Measurements from ENCODE around the gene RBM6. TPM values are rescaled to one million over a fixed set of nuclear protein-coding genes. Genes with fewer than 3 reads are reported as not detected.

RBM6 gene
- total and polyA plus RNA-seq, 9 of the 15 experiments (the other 6 are each of a cell fraction or from before 2014, with no cell fraction given): 19.9 to 82.2 (median 57.8) TPM

DNA sequence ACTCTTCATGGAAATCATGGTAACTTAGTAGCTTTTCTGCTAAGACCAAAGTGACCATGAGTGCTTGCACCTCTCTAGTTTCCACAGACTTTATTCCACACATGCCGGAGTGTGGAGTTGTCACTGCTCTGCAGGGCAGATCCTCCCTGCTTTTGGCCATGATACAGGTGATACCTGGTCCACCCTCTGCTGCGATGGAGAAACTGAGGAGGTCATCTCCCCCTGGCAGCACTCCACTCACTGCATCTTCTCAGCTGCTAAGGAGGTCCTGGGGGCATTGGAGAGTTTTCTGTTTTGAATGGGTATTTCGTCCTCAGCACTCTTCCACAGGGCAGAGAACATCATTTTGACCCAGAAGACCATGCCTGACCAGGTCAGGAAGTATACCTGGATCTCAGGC is 179.8 kb downstream of the RBM6 start:
- TF ChIP-seq POLR3G (IDR thresholded peaks at IDR 0.05; ENCODE audit: extremely low read depth, insufficient read length, insufficient replicate concordance): no peak
- TF ChIP-seq, protein P1, sequence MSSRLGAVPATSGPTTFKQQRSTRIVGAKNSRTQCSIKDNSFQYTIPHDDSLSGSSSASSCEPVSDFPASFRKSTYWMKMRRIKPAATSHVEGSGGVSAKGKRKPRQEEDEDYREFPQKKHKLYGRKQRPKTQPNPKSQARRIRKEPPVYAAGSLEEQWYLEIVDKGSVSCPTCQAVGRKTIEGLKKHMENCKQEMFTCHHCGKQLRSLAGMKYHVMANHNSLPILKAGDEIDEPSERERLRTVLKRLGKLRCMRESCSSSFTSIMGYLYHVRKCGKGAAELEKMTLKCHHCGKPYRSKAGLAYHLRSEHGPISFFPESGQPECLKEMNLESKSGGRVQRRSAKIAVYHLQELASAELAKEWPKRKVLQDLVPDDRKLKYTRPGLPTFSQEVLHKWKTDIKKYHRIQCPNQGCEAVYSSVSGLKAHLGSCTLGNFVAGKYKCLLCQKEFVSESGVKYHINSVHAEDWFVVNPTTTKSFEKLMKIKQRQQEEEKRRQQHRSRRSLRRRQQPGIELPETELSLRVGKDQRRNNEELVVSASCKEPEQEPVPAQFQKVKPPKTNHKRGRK (tag; IDR thresholded peaks at IDR 0.05): no peak
- TF ChIP-seq TOE1 (IDR thresholded peaks at IDR 0.05; ENCODE audit: borderline replicate concordance): no peak
- TF ChIP-seq TOE1 (CRISPR knock-in tag; IDR thresholded peaks at IDR 0.05; ENCODE audit: borderline replicate concordance, low read depth): no peak
- no peak for TF ChIP-seq TCFL5 (CRISPR knock-in tag; conservative IDR thresholded peaks at IDR 0.05)
- TF ChIP-seq ZNF436 (CRISPR knock-in tag; IDR thresholded peaks at IDR 0.05): no peak
- TF ChIP-seq PPARD (CRISPR knock-in tag; IDR thresholded peaks at IDR 0.05): no peak
- no peak for TF ChIP-seq KAT7 (CRISPR knock-in tag; IDR thresholded peaks at IDR 0.05; ENCODE audit: borderline replicate concordance)
- TF ChIP-seq MIER1 (IDR thresholded peaks at IDR 0.05; ENCODE audit: low read depth): no peak
- no peak for TF ChIP-seq SOX6 (IDR thresholded peaks at IDR 0.05)
- TF ChIP-seq, protein P2, sequence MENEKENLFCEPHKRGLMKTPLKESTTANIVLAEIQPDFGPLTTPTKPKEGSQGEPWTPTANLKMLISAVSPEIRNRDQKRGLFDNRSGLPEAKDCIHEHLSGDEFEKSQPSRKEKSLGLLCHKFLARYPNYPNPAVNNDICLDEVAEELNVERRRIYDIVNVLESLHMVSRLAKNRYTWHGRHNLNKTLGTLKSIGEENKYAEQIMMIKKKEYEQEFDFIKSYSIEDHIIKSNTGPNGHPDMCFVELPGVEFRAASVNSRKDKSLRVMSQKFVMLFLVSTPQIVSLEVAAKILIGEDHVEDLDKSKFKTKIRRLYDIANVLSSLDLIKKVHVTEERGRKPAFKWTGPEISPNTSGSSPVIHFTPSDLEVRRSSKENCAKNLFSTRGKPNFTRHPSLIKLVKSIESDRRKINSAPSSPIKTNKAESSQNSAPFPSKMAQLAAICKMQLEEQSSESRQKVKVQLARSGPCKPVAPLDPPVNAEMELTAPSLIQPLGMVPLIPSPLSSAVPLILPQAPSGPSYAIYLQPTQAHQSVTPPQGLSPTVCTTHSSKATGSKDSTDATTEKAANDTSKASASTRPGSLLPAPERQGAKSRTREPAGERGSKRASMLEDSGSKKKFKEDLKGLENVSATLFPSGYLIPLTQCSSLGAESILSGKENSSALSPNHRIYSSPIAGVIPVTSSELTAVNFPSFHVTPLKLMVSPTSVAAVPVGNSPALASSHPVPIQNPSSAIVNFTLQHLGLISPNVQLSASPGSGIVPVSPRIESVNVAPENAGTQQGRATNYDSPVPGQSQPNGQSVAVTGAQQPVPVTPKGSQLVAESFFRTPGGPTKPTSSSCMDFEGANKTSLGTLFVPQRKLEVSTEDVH (IDR thresholded peaks at IDR 0.05; ENCODE audit: low read depth, partially characterized antibody): no peak
- Histone ChIP-seq H3K36me3 (ENCODE audit: control insufficient read depth, insufficient read depth, low read length) (peaks cover 56% of the 10 kb centered on the region), H3K4me2 (ENCODE audit: insufficient read depth, low read length) (no peak overlapping the region), H3K9me3 (replicated peaks; ENCODE audit: control insufficient read depth, insufficient read depth, low read depth, low read length) (no peaks in the 10 kb centered on the region), H2AFZ (ENCODE audit: low read depth, low read length) (no peak overlapping the region), H4K20me1 (replicated peaks; ENCODE audit: control insufficient read depth, insufficient read depth, low read length) (peaks cover 12% of the 10 kb centered on the region), H3K27me3 (ENCODE audit: control insufficient read depth in 2 of 2, insufficient read depth in 2 of 2, low read length in 2 of 2) (no peaks in the 10 kb centered on the region), H3K4me3 (no peak overlapping the region), H3K27ac (ENCODE audit: extremely low read depth, low read depth, low read length) (no peak overlapping the region), H3K9me1 (ENCODE audit: control insufficient read depth, insufficient read depth, low read length) (no peaks in the 10 kb centered on the region), H3K79me2 (ENCODE audit: control insufficient read depth, insufficient read depth, low read length) (no peaks in the 10 kb centered on the region), H3K9ac (ENCODE audit: insufficient read depth in 1 of 2, low read depth in 2 of 2, low read length in 2 of 2) (no peak overlapping the region), H3K4me1 (replicated peaks in 1 of 2; ENCODE audit: control insufficient read depth in 2 of 2, insufficient read depth in 2 of 2, low read length in 2 of 2) (peaks cover 0 to under 1% of the 10 kb centered on the region in 2 experiments; a peak in 1 of 5 replicates)
- POLR2A ChIA-PET: interaction anchor here (0.6 to 3.3 kb wide), 9 partner anchors 10 to 211 kb away, joined by 3 to 12 read pairs (median 3); no protein-coding TSS in a partner anchor
- intact Hi-C loops (cut with micrococcal nuclease) (loop anchor here (5.0 kb wide), 1 partner anchor 153 kb away; no protein-coding TSS in a partner anchor), in situ Hi-C loops (cut with MboI) (loop anchor here (5.0 kb wide), 1 partner anchor 63 kb away; no protein-coding TSS in a partner anchor)
- whole genome bisulfite sequencing (ENCODE audit: insufficient coverage, low coverage, missing lambda C conversion rate): 82% methylated on average over 3 of the region's 3 CpGs
- no TSS peak for BruUV-seq (replicated peaks)
- no peak for ATAC-seq
- no peak for DNase-seq (ENCODE audit: extremely low read depth in 1 of 4, low spot score in 3 of 4)
- no peak for FAIRE-seq
- CTCF ChIA-PET (ENCODE audit: low intra/inter-chr PET ratio): interaction anchor here (4.4 kb wide), 1 partner anchor 70 kb away, joined by 34 read pairs; no protein-coding TSS in a partner anchor
